SK-N-SH treated with all-trans-retinoic acid at 6 μM for 48 hours (cell line): ENCODE measurements around the gene E2F7.

Source experiments
- ARNTL ChIP-seq: fragments of 450-650 bp; formaldehyde crosslinking; IDR thresholded peaks from 2 replicates; pipeline ENCODE4 v1.5.0; 2020; ENCODE audit warnings: low read depth, mild to moderate bottlenecking, moderate library complexity, borderline replicate concordance
- BACH2 ChIP-seq: fragments of 250-450 bp; sonication (Bioruptor Pico); IDR thresholded peaks from 2 replicates; pipeline ENCODE4 v1.9.0; 2021; ENCODE audit warnings: mild to moderate bottlenecking, borderline replicate concordance
- CREB5 ChIP-seq: fragments of 250-450 bp; sonication (Bioruptor Pico); IDR thresholded peaks from 2 replicates; pipeline ENCODE4 v1.5.1; 2020; ENCODE audit warnings: low read depth, mild to moderate bottlenecking, moderate library complexity
- CSDC2 ChIP-seq: fragments of 250-450 bp; sonication (Bioruptor Pico); IDR thresholded peaks from 2 replicates; pipeline ENCODE4 v1.5.0; 2020; ENCODE audit warnings: mild to moderate bottlenecking, moderate library complexity
- CSRNP3 ChIP-seq: fragments of 250-450 bp; sonication (Bioruptor Pico); IDR thresholded peaks from 2 replicates; pipeline ENCODE4 v1.5.1; 2021; ENCODE audit warnings: mild to moderate bottlenecking, moderate library complexity
- RARB ChIP-seq: fragments of 250-450 bp; sonication (Bioruptor Pico); IDR thresholded peaks from 2 replicates; pipeline ENCODE4 v1.8.0; 2021; ENCODE audit warnings: mild to moderate bottlenecking, moderate library complexity
- TOX ChIP-seq: fragments of 250-450 bp; sonication (Bioruptor Pico); IDR thresholded peaks from 2 replicates; pipeline ENCODE4 v1.8.0; 2021; ENCODE audit warnings: mild to moderate bottlenecking, moderate library complexity, borderline replicate concordance
- ZFP3 ChIP-seq: fragments of 250-450 bp; sonication (Bioruptor Pico); IDR thresholded peaks from 2 replicates; pipeline ENCODE4 v1.5.0; 2020; ENCODE audit warnings: mild to moderate bottlenecking, moderate library complexity
- ZNF565 ChIP-seq: fragments of 450-650 bp; formaldehyde crosslinking; conservative IDR thresholded peaks from 2 replicates; pipeline ENCODE4 v1.5.0; 2020; ENCODE audit warnings: low read depth, mild to moderate bottlenecking, moderate library complexity

- TF ChIP-seq BACH2 (CRISPR knock-in tag): no peak
- no peak for TF ChIP-seq CREB5 (CRISPR knock-in tag)
- TF ChIP-seq CSRNP3: no peak
- no peak for TF ChIP-seq ZFP3
- TF ChIP-seq ARNTL: no peak
- no peak for TF ChIP-seq CSDC2
- no peak for TF ChIP-seq TOX
- no peak for TF ChIP-seq RARB (CRISPR knock-in tag)
- no peak for TF ChIP-seq ZNF565
Observed at GRCh38 chr12:77025782-77026314, 39.5 kb downstream of the E2F7 start.
